ENCODE data around the gene CEP170. TPM values are rescaled to one million over a fixed set of nuclear protein-coding genes. Genes with fewer than 3 reads are reported as not detected.

CEP170 gene
- polyA plus RNA-seq, 2 of the 4 experiments (the other 2 are of a cell fraction) = 31.0 to 69.6 TPM

- Histone ChIP-seq H3K4me2 (no peak overlapping the region), H3K4me1 (no peaks in the 10 kb centered on the region), H3K9me3 (peaks cover 12% of the 10 kb centered on the region; the same call in 2 of the 3 replicates), H3K27ac (peak overlapping the region in 1 of 2 experiments; percentile 48; a peak in 2 of 6 replicates), H3K4me3 (no peak overlapping the region)
- ATAC-seq = no peak
- 49% methylated on average over 3 of the region's 3 CpGs for WGBS (ENCODE audit: missing lambda C conversion rate)
- POLR2A ChIA-PET = interaction anchor here (1.4 kb wide), 1 partner anchor 39 kb away, joined by 5 read pairs; the partner anchor contains the start of genes CEP170 and SDCCAG8
- CTCF ChIA-PET = interaction anchor here (1.4 to 1.5 kb wide), 2 partner anchors 10 to 17 kb away, joined by 4 read pairs; no protein-coding TSS in a partner anchor
- TF ChIP-seq SREBF2 (IDR thresholded peaks at IDR 0.05) = no peak
- no peak for TF ChIP-seq FOSL2 (IDR thresholded peaks at IDR 0.05)
- 0 out of 2 replicates have a peak, but pooled peaks have one; percentile 11 for TF ChIP-seq FOSL2 (CRISPR knock-in tag; IDR thresholded peaks at IDR 0.05)
- DNase-seq (ENCODE audit: low read depth in 1 of 2, low spot score in 1 of 2) = no peak
- FAIRE-seq = no peak
Measured at GRCh38 chr1:243294723-243295121, 39.6 kb upstream of the CEP170 start.

- Histone ChIP-seq H3K4me1 (no peaks in the 10 kb centered on the region), H3K27ac (peak overlapping the region in 1 of 2 experiments; percentile 48; a peak in 2 of 6 replicates), H3K9me3 (peaks cover 12% of the 10 kb centered on the region; the same call in 2 of the 3 replicates), H3K4me3 (no peak overlapping the region), H3K4me2 (no peak overlapping the region)
- ATAC-seq (no peak), DNase-seq (ENCODE audit: low read depth in 1 of 2, low spot score in 1 of 2) (no peak), FAIRE-seq (no peak)
- CTCF ChIA-PET = interaction anchor here (1.0 kb wide), 1 partner anchor 9 kb away, joined by 3 read pairs; no protein-coding TSS in a partner anchor
- TF ChIP-seq BHLHE40 (IDR thresholded peaks at IDR 0.05; ENCODE audit: low read depth, low read length) = no peak
- no peak for TF ChIP-seq EHF (CRISPR knock-in tag; IDR thresholded peaks at IDR 0.05)
- no peak for TF ChIP-seq PHF8 (IDR thresholded peaks at IDR 0.05; ENCODE audit: borderline replicate concordance, low read depth)
- no peak for TF ChIP-seq MAX (IDR thresholded peaks at IDR 0.05)
- WGBS (ENCODE audit: missing lambda C conversion rate) = 66% methylated on average over 4 of the region's 4 CpGs
- POLR2A ChIA-PET = interaction anchor here (1.4 kb wide), 1 partner anchor 38 kb away, joined by 5 read pairs; the partner anchor contains the start of genes CEP170 and SDCCAG8
Measured at GRCh38 chr1:243293941-243294722, 39.1 kb upstream of the CEP170 start.

GRCh38 chr1:243292117-243292516 lies 37.0 kb upstream of the CEP170 start:
- TF ChIP-seq, protein P1, sequence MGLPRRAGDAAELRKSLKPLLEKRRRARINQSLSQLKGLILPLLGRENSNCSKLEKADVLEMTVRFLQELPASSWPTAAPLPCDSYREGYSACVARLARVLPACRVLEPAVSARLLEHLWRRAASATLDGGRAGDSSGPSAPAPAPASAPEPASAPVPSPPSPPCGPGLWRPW (IDR thresholded peaks at IDR 0.05) = no peak
- TF ChIP-seq TP53 (CRISPR knock-in tag; IDR thresholded peaks at IDR 0.05) (no peak), GATA3 (IDR thresholded peaks at IDR 0.05; ENCODE audit: borderline replicate concordance) (no peak), CTCF (IDR thresholded peaks at IDR 0.05) (no peak), HOXB13 (CRISPR knock-in tag; IDR thresholded peaks at IDR 0.05; ENCODE audit: low read depth) (no peak), NFE2L2 (conservative IDR thresholded peaks at IDR 0.05; ENCODE audit: low read length) (no peak), ZFP36 (IDR thresholded peaks at IDR 0.05; ENCODE audit: borderline replicate concordance, partially characterized antibody) (no peak), BHLHE40 (IDR thresholded peaks at IDR 0.05; ENCODE audit: low read depth, low read length) (no peak), ESRRA (IDR thresholded peaks at IDR 0.05; ENCODE audit: borderline replicate concordance, low read length) (no peak), EHMT2 (IDR thresholded peaks at IDR 0.05; ENCODE audit: low read depth) (no peak), CHD2 (IDR thresholded peaks at IDR 0.05; ENCODE audit: low read length, partially characterized antibody) (no peak), HEYL (CRISPR knock-in tag; IDR thresholded peaks at IDR 0.05) (no peak), MAX (IDR thresholded peaks at IDR 0.05) (no peak), FOSB (CRISPR knock-in tag; IDR thresholded peaks at IDR 0.05) (no peak), HOXA7 (CRISPR knock-in tag; IDR thresholded peaks at IDR 0.05) (no peak), RNF2 (IDR thresholded peaks at IDR 0.05; ENCODE audit: borderline replicate concordance, low read depth) (no peak), JUNB (IDR thresholded peaks at IDR 0.05) (no peak), BCL3 (IDR thresholded peaks at IDR 0.05) (no peak), CEBPB (IDR thresholded peaks at IDR 0.05) (no peak), PHF8 (IDR thresholded peaks at IDR 0.05; ENCODE audit: borderline replicate concordance, low read depth) (no peak)
- DNase-seq (ENCODE audit: low read depth in 1 of 2, low spot score in 1 of 2) (no peak), FAIRE-seq (no peak), ATAC-seq (no peak)
- Histone ChIP-seq H3K4me1 (peaks cover 13% of the 10 kb centered on the region), H3K9me3 (peaks cover 12% of the 10 kb centered on the region; the same call in 2 of the 3 replicates), H3K4me2 (no peak overlapping the region), H3K27ac (no peak overlapping the region), H3K4me3 (no peak overlapping the region)
- ChIA-PET POLR2A (no interaction called here), CTCF (interaction anchor here (1.0 kb wide), 1 partner anchor 32 kb away, joined by 3 read pairs; no protein-coding TSS in a partner anchor)
- WGBS (ENCODE audit: missing lambda C conversion rate) = 96% methylated on average over 5 of the region's 5 CpGs
